H1 (cell line): ENCODE data around the gene AGXT2. TPM values are rescaled to one million over a fixed set of nuclear protein-coding genes. Genes with fewer than 3 reads are reported as not detected.

Experiments
- CREB1 ChIP-seq: IDR thresholded peaks from 2 replicates; pipeline ENCODE4 v1.6.1; 2012; ENCODE audit warnings: inconsistent platforms
- JUN ChIP-seq: IDR thresholded peaks from 2 replicates; pipeline ENCODE4 v1.6.1; 2011; ENCODE audit warnings: low read depth, mild to moderate bottlenecking, improper control_type of control experiment, low read length
- KDM1A ChIP-seq: fragments of 200-600, 300-600 bp; sonication (generic); IDR thresholded peaks from 2 replicates; pipeline ENCODE4 v1.7.1; 2016; ENCODE audit warnings: mild to moderate bottlenecking, low read length, borderline replicate concordance
- NANOG ChIP-seq: IDR thresholded peaks from 2 replicates; pipeline ENCODE4 v1.6.1; 2011; ENCODE audit warnings: low read length, low read depth, mild to moderate bottlenecking, inconsistent platforms; ENCODE audit not compliant: insufficient read depth, poor library complexity, severe bottlenecking
- NRF1 ChIP-seq: IDR thresholded peaks from 2 replicates; pipeline ENCODE4 v1.6.1; 2011; ENCODE audit warnings: mild to moderate bottlenecking, low read depth, low read length, improper control_type of control experiment
- RBBP5 ChIP-seq: IDR thresholded peaks from 2 replicates; pipeline ENCODE4 v1.7.1; 2012; ENCODE audit warnings: low read depth, mild to moderate bottlenecking, inconsistent platforms, low read length, moderate library complexity, borderline replicate concordance
- SP4 ChIP-seq: IDR thresholded peaks from 2 replicates; pipeline ENCODE4 v1.6.1; 2012; ENCODE audit warnings: low read length, inconsistent platforms
- SUZ12 ChIP-seq: fragments of 200-600 bp; sonication (generic); IDR thresholded peaks from 2 replicates; pipeline ENCODE4 v1.6.1; 2012; ENCODE audit warnings: mild to moderate bottlenecking, inconsistent platforms, low read length, moderate library complexity, mixed read lengths
- polyA plus RNA-seq, 7 experiments: library from polyadenylated mRNA; depleted of rRNA in 3 of 7; stranded (reverse) in 5 of 7; unstranded in 2 of 7; fragments of >200 nt in 5 of 7; fragments of 200-250 nt in 2 of 7; gene quantifications; 1 replicate in 5 of 7; 2 replicates in 1 of 7; 4 replicates in 1 of 7; pipeline versions ENCODE4 v1.2.1 to v1.2.3, GENCODE V29; 2011 to 2013; ENCODE audit warnings: missing spikeins in 2 of 7, mixed read lengths in 2 of 7
- total RNA-seq: library from RNA; stranded (reverse); fragmentation: NEBNext Ultra II Directional; extraction: Animal tissue kit (Norgen Biotek cat#: 25700); gene quantifications from 2 replicates; pipeline ENCODE4 v1.2.1, GENCODE V29; 2021

AGXT2 gene
- total and polyA plus RNA-seq, 2 of the 8 experiments (the other 6 are each of a cell fraction or from before 2014, with no cell fraction given): not detected

DNA sequence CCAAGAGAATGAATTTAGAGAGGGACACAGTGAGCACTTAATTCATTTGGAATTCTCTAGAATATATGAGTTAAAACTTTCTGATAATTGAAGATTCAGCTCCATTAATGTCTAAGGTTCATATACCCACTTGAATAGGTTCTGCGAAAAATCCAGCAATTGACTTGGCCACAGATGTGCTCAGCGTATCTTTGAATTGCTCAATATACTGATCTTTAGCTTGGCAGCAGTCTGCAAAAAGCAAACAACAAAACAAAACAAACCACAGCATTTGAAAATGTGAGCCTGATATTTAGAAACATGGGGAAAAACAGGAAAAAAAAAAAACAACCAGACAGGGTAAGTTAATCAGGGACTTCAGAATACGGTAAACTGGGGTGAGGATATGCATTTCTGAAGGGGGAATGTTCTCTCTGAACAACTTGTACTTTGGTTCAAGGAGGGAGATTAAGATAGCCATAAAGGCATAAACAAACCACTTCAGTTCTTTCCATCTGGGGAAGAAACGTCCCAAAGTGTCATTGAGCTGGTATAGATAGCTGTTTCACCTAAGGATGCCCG lies 21.4 kb downstream of the AGXT2 start (continued):
- TF ChIP-seq JUN (no peak), NANOG (no peak), NRF1 (no peak), CREB1 (no peak), KDM1A (no peak), RBBP5 (no peak), SUZ12 (no peak), SP4 (no peak)
